SK-N-SH (cell line): Measurements from ENCODE around the gene OXGR1. TPM values are rescaled to one million over a fixed set of nuclear protein-coding genes. Genes with fewer than 3 reads are reported as not detected.

Source experiments
- CTCF ChIA-PET: fragments of 300-600, 350-600 bp; formaldehyde crosslinking; extraction: SDS; loops from one replicate; lab custom pipeline; 2021; lab: Yijun Ruan, JAX
- POLR2A ChIA-PET: fragments of 350-600 bp; sonication (Branson Sonifier 250); formaldehyde crosslinking; extraction: SDS; loops from one replicate; lab custom pipeline; 2020; ENCODE audit warnings: antibody characterized with exemption, inconsistent platforms; lab: Yijun Ruan, JAX
- DNase-seq: peaks from one replicate; pipeline ENCODE4 v3.0.0; 2012
- H2AFZ ChIP-seq: fragments of 200-600 bp; sonication (generic); 2 replicates; pipeline ENCODE4 v1.8.1; 2016; ENCODE audit warnings: antibody characterized with exemption, mild to moderate bottlenecking, low read depth
- H3F3A ChIP-seq: fragments of 200-600 bp; sonication (generic); replicated peaks from 2 replicates; pipeline ENCODE3; 2016; ENCODE audit warnings: antibody characterized with exemption, mild to moderate bottlenecking; ENCODE audit not compliant: insufficient read depth
- H3K27ac ChIP-seq, 2 experiments: fragments of 200-500 bp in 1 of 2; fragments of 200-600 bp in 1 of 2; sonication (Bioruptor generic) in 1 of 2; sonication (generic), shearing (Covaris generic) in 1 of 2; 2 replicates each; pipeline versions ENCODE4 v1.5.1 to v1.6.1; 2014 to 2016; ENCODE audit warnings: low read depth in 2 of 2, inconsistent platforms in 1 of 2, low read length in 1 of 2, mild to moderate bottlenecking in 1 of 2, mixed read lengths in 1 of 2
- H3K27me3 ChIP-seq: fragments of 200-600 bp; sonication (generic), shearing (Covaris generic); 2 replicates; pipeline ENCODE4 v1.6.1; 2016; ENCODE audit warnings: mixed run types; ENCODE audit not compliant: insufficient read depth
- H3K36me3 ChIP-seq, 2 experiments: fragments of 200-500 bp in 1 of 2; fragments of 200-600 bp in 1 of 2; sonication (Bioruptor generic) in 1 of 2; sonication (generic) in 1 of 2; replicated peaks in 1 of 2; 2 replicates each; pipeline versions ENCODE3 to v1.5.1; 2014 to 2016; ENCODE audit warnings: low read length in 1 of 2, mild to moderate bottlenecking in 1 of 2; ENCODE audit not compliant: insufficient read depth in 2 of 2, control insufficient read depth in 1 of 2
- H3K4me1 ChIP-seq, 2 experiments: fragments of 200-500 bp in 1 of 2; fragments of 200-600 bp in 1 of 2; sonication (Bioruptor generic) in 1 of 2; sonication (generic), shearing (Covaris generic) in 1 of 2; 2 replicates each; pipeline versions ENCODE4 v1.5.1 to v1.6.1; 2014 to 2016; ENCODE audit warnings: low read depth in 1 of 2, low read length in 1 of 2, mixed run types in 1 of 2; ENCODE audit not compliant: insufficient read depth in 2 of 2, control insufficient read depth in 1 of 2
- H3K4me2 ChIP-seq: fragments of 200-600 bp; sonication (generic), shearing (Covaris generic); 2 replicates; pipeline ENCODE4 v1.6.1; 2017; ENCODE audit warnings: mixed run types
- H3K4me3 ChIP-seq, 2 experiments: fragments of 200-500 bp in 1 of 2; fragments of 200-600 bp in 1 of 2; sonication (Bioruptor generic) in 1 of 2; sonication (generic), shearing (Covaris generic) in 1 of 2; 2 replicates each; pipeline versions ENCODE4 v1.5.1 to v1.8.1; 2014 to 2016; ENCODE audit warnings: low read depth in 2 of 2, inconsistent platforms in 1 of 2, low read length in 1 of 2, mild to moderate bottlenecking in 1 of 2, mixed read lengths in 1 of 2, moderate library complexity in 1 of 2
- H3K79me2 ChIP-seq: fragments of 200-600 bp; sonication (generic); 2 replicates; pipeline ENCODE4 v1.8.1; 2017; ENCODE audit warnings: mild to moderate bottlenecking; ENCODE audit not compliant: insufficient read depth
- H3K9ac ChIP-seq: fragments of 200-600 bp; sonication (generic); 2 replicates; pipeline ENCODE4 v1.6.1; 2017; ENCODE audit warnings: mixed run types
- H3K9me2 ChIP-seq: fragments of 200-600 bp; sonication (generic); 2 replicates; pipeline ENCODE4 v1.6.1; 2017; ENCODE audit warnings: mixed run types
- H3K9me3 ChIP-seq: fragments of 200-600 bp; sonication (generic); 2 replicates; pipeline ENCODE4 v1.6.1; 2017; ENCODE audit warnings: mixed run types, mild to moderate bottlenecking, moderate library complexity
- H4K20me1 ChIP-seq: fragments of 200-600 bp; sonication (generic); 2 replicates; pipeline ENCODE4 v1.6.1; 2017; ENCODE audit warnings: mild to moderate bottlenecking, mixed run types; ENCODE audit not compliant: insufficient read depth
- CHD2 ChIP-seq: fragments of 150-350 bp; IDR thresholded peaks from 2 replicates; pipeline ENCODE4 v1.6.1; 2018; ENCODE audit warnings: low read length; ENCODE audit not compliant: partially characterized antibody
- EZH2phosphoT487 ChIP-seq: fragments of 200-600 bp; sonication (generic); IDR thresholded peaks from 2 replicates; pipeline ENCODE4 v1.6.1; 2017; ENCODE audit warnings: low read depth, mixed run types, mild to moderate bottlenecking, antibody characterized with exemption, moderate library complexity, borderline replicate concordance
- FOXM1 ChIP-seq: IDR thresholded peaks from 2 replicates; pipeline ENCODE4 v1.4.0; 2012; ENCODE audit warnings: low read depth, mild to moderate bottlenecking
- NFIC ChIP-seq: IDR thresholded peaks from 2 replicates; pipeline ENCODE4 v1.4.0; 2012; ENCODE audit warnings: borderline replicate concordance
- POLR2AphosphoS5 ChIP-seq: IDR thresholded peaks from 2 replicates; pipeline ENCODE4 v1.6.1; 2012; ENCODE audit warnings: low read depth, low read length
- SIN3A ChIP-seq: IDR thresholded peaks from 2 replicates; pipeline ENCODE4 v1.6.1; 2012; ENCODE audit warnings: low read depth, mild to moderate bottlenecking, low read length, moderate library complexity, borderline replicate concordance
- SMC3 ChIP-seq: IDR thresholded peaks from 2 replicates; pipeline ENCODE4 v1.6.1; 2012; ENCODE audit warnings: low read depth, low read length, improper control_type of control experiment
- TCF12 ChIP-seq: IDR thresholded peaks from 2 replicates; pipeline ENCODE4 v1.4.0; 2012
- WGBS: methylation state at CpG from one replicate; pipeline ENCODE4 v1.1.6; 2017; ENCODE audit warnings: low lambda C conversion rate; 5-methylcytosine and 5-hydroxymethylcytosine counted together
- polyA plus RNA-seq, 3 experiments: library from polyadenylated mRNA; depleted of rRNA; stranded (reverse); fragments of >200 nt; gene quantifications; 2 replicates each; pipeline ENCODE4 v1.2.3, GENCODE V29; 2012
- TF ChIP-seq, protein P1 (sequence below): fragments of 200-600 bp; sonication (generic); IDR thresholded peaks from 2 replicates; pipeline ENCODE4 v1.6.1; 2017; ENCODE audit warnings: antibody characterized with exemption, mild to moderate bottlenecking, moderate library complexity
- TF ChIP-seq, protein P2 (sequence below): fragments of 150-350 bp; IDR thresholded peaks from 2 replicates; pipeline ENCODE4 v1.6.1; 2016; ENCODE audit warnings: mild to moderate bottlenecking, low read depth, low read length
- TF ChIP-seq, protein P3 (sequence below): fragments of 150-350 bp; IDR thresholded peaks from 2 replicates; pipeline ENCODE4 v1.6.1; 2017; ENCODE audit warnings: antibody characterized with exemption, low read length, low read depth, borderline replicate concordance
- TF ChIP-seq, protein P4 (sequence below): IDR thresholded peaks from 2 replicates; pipeline ENCODE4 v1.4.0; 2012; ENCODE audit warnings: low read depth, borderline replicate concordance

Gene OXGR1
- polyA plus RNA-seq, 1 of the 3 experiments (the other 2 are of a cell fraction) = not detected

DNA sequence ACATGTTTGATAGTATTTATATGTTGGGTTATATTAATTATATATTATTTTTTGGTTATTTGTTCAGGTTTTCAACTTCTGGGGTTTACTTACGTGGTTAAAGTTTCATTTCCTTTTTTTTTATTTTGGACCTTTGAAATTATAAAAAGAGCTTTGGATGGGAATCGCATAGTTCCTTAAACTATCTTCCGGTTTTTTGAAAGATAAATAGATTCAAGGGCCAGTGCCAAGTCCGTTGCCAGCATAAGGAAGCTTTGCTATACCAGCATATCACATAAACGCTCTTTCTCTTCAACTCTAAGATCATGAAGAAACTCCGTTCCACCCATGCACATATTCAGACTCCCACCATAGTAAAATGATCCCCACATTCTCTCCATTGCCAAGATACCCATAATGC, 7.4 kb upstream of the OXGR1 start:
- no peaks in the 10 kb centered on the region for H3K79me2 ChIP-seq
- H3K4me2 ChIP-seq = no peak overlapping the region
- no peak overlapping the region for H2AFZ ChIP-seq
- no peak overlapping the region for H3K4me3 ChIP-seq
- no peaks in the 10 kb centered on the region for H3F3A ChIP-seq
- no peak overlapping the region for H3K9ac ChIP-seq
- no peaks in the 10 kb centered on the region for H3K9me2 ChIP-seq
- TF ChIP-seq TCF12 (no peak), EZH2phosphoT487 (no peak), POLR2AphosphoS5 (no peak), SMC3 (no peak), CHD2 (no peak), FOXM1 (no peak), NFIC (no peak), SIN3A (no peak)
- TF ChIP-seq, protein P1, sequence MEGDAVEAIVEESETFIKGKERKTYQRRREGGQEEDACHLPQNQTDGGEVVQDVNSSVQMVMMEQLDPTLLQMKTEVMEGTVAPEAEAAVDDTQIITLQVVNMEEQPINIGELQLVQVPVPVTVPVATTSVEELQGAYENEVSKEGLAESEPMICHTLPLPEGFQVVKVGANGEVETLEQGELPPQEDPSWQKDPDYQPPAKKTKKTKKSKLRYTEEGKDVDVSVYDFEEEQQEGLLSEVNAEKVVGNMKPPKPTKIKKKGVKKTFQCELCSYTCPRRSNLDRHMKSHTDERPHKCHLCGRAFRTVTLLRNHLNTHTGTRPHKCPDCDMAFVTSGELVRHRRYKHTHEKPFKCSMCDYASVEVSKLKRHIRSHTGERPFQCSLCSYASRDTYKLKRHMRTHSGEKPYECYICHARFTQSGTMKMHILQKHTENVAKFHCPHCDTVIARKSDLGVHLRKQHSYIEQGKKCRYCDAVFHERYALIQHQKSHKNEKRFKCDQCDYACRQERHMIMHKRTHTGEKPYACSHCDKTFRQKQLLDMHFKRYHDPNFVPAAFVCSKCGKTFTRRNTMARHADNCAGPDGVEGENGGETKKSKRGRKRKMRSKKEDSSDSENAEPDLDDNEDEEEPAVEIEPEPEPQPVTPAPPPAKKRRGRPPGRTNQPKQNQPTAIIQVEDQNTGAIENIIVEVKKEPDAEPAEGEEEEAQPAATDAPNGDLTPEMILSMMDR = no peak
- TF ChIP-seq, protein P2, sequence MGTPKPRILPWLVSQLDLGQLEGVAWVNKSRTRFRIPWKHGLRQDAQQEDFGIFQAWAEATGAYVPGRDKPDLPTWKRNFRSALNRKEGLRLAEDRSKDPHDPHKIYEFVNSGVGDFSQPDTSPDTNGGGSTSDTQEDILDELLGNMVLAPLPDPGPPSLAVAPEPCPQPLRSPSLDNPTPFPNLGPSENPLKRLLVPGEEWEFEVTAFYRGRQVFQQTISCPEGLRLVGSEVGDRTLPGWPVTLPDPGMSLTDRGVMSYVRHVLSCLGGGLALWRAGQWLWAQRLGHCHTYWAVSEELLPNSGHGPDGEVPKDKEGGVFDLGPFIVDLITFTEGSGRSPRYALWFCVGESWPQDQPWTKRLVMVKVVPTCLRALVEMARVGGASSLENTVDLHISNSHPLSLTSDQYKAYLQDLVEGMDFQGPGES = no peak
- TF ChIP-seq, protein P3, sequence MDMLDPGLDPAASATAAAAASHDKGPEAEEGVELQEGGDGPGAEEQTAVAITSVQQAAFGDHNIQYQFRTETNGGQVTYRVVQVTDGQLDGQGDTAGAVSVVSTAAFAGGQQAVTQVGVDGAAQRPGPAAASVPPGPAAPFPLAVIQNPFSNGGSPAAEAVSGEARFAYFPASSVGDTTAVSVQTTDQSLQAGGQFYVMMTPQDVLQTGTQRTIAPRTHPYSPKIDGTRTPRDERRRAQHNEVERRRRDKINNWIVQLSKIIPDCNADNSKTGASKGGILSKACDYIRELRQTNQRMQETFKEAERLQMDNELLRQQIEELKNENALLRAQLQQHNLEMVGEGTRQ = no peak
- TF ChIP-seq, protein P4, sequence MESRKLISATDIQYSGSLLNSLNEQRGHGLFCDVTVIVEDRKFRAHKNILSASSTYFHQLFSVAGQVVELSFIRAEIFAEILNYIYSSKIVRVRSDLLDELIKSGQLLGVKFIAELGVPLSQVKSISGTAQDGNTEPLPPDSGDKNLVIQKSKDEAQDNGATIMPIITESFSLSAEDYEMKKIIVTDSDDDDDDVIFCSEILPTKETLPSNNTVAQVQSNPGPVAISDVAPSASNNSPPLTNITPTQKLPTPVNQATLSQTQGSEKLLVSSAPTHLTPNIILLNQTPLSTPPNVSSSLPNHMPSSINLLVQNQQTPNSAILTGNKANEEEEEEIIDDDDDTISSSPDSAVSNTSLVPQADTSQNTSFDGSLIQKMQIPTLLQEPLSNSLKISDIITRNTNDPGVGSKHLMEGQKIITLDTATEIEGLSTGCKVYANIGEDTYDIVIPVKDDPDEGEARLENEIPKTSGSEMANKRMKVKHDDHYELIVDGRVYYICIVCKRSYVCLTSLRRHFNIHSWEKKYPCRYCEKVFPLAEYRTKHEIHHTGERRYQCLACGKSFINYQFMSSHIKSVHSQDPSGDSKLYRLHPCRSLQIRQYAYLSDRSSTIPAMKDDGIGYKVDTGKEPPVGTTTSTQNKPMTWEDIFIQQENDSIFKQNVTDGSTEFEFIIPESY = no peak
- WGBS = 68% methylated on average over 6 of the region's 6 CpGs
- peaks cover 0 to 16% of the 10 kb centered on the region in 2 experiments; a peak in 2 of 4 replicates for H3K4me1 ChIP-seq
- DNase-seq = no peak
- H3K9me3 ChIP-seq = no peaks in the 10 kb centered on the region
- no peak overlapping the region for H3K27ac ChIP-seq
- H3K27me3 ChIP-seq = no peaks in the 10 kb centered on the region
- CTCF ChIA-PET = interaction anchor here (0.6 to 0.7 kb wide), 2 partner anchors 16 to 37 kb away, joined by 3 to 4 read pairs; no protein-coding TSS in a partner anchor
- POLR2A ChIA-PET = no interaction called here
- no peaks in the 10 kb centered on the region for H4K20me1 ChIP-seq
- no peaks in the 10 kb centered on the region for H3K36me3 ChIP-seq
